Natural killer cell (primary cell): Measurements from ENCODE around the gene GATD1. TPM values are rescaled to one million over a fixed set of nuclear protein-coding genes. Genes with fewer than 3 reads are reported as not detected.

Source experiments
- ATAC-seq, 3 donors: fragments of 150-1000 bp in 2 of 3; fragments of 200-7000 bp in 1 of 3; cut with Tn5 transposase; 1 replicate in 1 of 3; 2 replicates in 2 of 3; pipeline ENCODE4 v1.10.0; 2021; ENCODE audit warnings: mild to moderate bottlenecking in 2 of 3, moderate library complexity in 2 of 3
- DNase-seq, 2 donors: peaks; one replicate each; pipeline versions ENCODE4 v3.0.0 to v3.0.0-alpha.2; 2013 to 2021; ENCODE audit warnings: mixed read lengths in 1 of 2
- H3K27ac ChIP-seq: one replicate; pipeline ENCODE4 v1.5.1; 2013; ENCODE audit warnings: mild to moderate bottlenecking, low read length
- H3K27me3 ChIP-seq: one replicate; pipeline ENCODE4 v1.6.1; 2013; ENCODE audit warnings: low read length; ENCODE audit not compliant: control insufficient read depth, insufficient read depth
- H3K36me3 ChIP-seq: one replicate; pipeline ENCODE4 v1.6.1; 2013; ENCODE audit warnings: low read length; ENCODE audit not compliant: control insufficient read depth, insufficient read depth
- H3K4me1 ChIP-seq: one replicate; pipeline ENCODE4 v1.6.1; 2013; ENCODE audit warnings: low read length; ENCODE audit not compliant: control insufficient read depth, insufficient read depth
- H3K4me3 ChIP-seq: one replicate; pipeline ENCODE4 v1.5.1; 2013; ENCODE audit warnings: low read length
- H3K9me3 ChIP-seq: one replicate; pipeline ENCODE4 v1.6.1; 2013; ENCODE audit warnings: low read length; ENCODE audit not compliant: control insufficient read depth, insufficient read depth
- H3K27ac Mint-ChIP-seq, 2 donors: one replicate each; pipeline ENCODE4 v1.8.0; 2022; ENCODE audit warnings: mild to moderate bottlenecking in 2 of 2, mixed read lengths in 2 of 2, moderate library complexity in 1 of 2
- H3K27me3 Mint-ChIP-seq, 2 donors: one replicate each; pipeline ENCODE4 v1.8.0; 2022; ENCODE audit warnings: low read depth in 2 of 2, mixed read lengths in 2 of 2
- H3K36me3 Mint-ChIP-seq: one replicate; pipeline ENCODE4 v1.8.0; 2022; ENCODE audit warnings: mixed read lengths
- H3K4me1 Mint-ChIP-seq, 2 donors: one replicate each; pipeline ENCODE4 v1.8.0; 2022; ENCODE audit warnings: mixed read lengths in 2 of 2
- H3K4me3 Mint-ChIP-seq: one replicate; pipeline ENCODE4 v1.8.0; 2022; ENCODE audit warnings: mild to moderate bottlenecking, moderate library complexity, mixed read lengths
- H3K9me3 Mint-ChIP-seq, 2 donors: one replicate each; pipeline ENCODE4 v1.8.0; 2022; ENCODE audit warnings: mixed read lengths in 2 of 2
- WGBS: methylation state at CpG from one replicate; pipeline ENCODE4 v1.1.7; 2013; ENCODE audit warnings: missing lambda C conversion rate; ENCODE audit not compliant: insufficient coverage; 5-methylcytosine and 5-hydroxymethylcytosine counted together
- intact Hi-C: fragments of 100-400 bp; cut with micrococcal nuclease; formaldehyde crosslinking; loops from one replicate; pipeline ENCODE4 v1.14.2; 2022
- total RNA-seq, 4 donors: library from RNA; stranded (reverse); fragments of 120-200 nt in 1 of 4; gene quantifications; one replicate each; pipeline versions ENCODE4 v1.2.3 to v1.2.4, GENCODE V29; 2013 to 2022
- TF ChIP-seq, protein P1 (sequence below): fragments of 200-600 bp; IDR thresholded peaks from one replicate; pipeline ENCODE4 v1.8.0; 2022; ENCODE audit warnings: antibody characterized with exemption

The GATD1 gene
- total RNA-seq, 3 donors from 2014 or later (not counting 1 experiment from before 2014, with no cell fraction given) = 40.4 to 43.1 (median 42.1) TPM

GRCh38 chr11:720017-720641 lies 57.2 kb downstream of the GATD1 start:
- H3K9me3 Mint-ChIP-seq = no peaks in the 10 kb centered on the region
- DNase-seq (no peak), ATAC-seq (no peak)
- Histone ChIP-seq H3K27ac (no peak overlapping the region), H3K36me3 (no peaks in the 10 kb centered on the region), H3K27me3 (peaks cover 21% of the 10 kb centered on the region), H3K9me3 (no peaks in the 10 kb centered on the region), H3K4me3 (no peak overlapping the region), H3K4me1 (peaks cover 24% of the 10 kb centered on the region)
- TF ChIP-seq, protein P1, sequence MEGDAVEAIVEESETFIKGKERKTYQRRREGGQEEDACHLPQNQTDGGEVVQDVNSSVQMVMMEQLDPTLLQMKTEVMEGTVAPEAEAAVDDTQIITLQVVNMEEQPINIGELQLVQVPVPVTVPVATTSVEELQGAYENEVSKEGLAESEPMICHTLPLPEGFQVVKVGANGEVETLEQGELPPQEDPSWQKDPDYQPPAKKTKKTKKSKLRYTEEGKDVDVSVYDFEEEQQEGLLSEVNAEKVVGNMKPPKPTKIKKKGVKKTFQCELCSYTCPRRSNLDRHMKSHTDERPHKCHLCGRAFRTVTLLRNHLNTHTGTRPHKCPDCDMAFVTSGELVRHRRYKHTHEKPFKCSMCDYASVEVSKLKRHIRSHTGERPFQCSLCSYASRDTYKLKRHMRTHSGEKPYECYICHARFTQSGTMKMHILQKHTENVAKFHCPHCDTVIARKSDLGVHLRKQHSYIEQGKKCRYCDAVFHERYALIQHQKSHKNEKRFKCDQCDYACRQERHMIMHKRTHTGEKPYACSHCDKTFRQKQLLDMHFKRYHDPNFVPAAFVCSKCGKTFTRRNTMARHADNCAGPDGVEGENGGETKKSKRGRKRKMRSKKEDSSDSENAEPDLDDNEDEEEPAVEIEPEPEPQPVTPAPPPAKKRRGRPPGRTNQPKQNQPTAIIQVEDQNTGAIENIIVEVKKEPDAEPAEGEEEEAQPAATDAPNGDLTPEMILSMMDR = no peak
- peaks cover 6 to 16% of the 10 kb centered on the region in 2 donors for H3K4me1 Mint-ChIP-seq
- peaks cover 7 to 26% of the 10 kb centered on the region in 2 donors for H3K27me3 Mint-ChIP-seq
- peak overlapping the region; percentile 31 for H3K4me3 Mint-ChIP-seq
- intact Hi-C loops = loop anchor here (10.0 kb wide), 2 partner anchors 65 to 105 kb away; partner anchors contain the start of gene IRF7
- H3K27ac Mint-ChIP-seq = no peak overlapping the region
- no peaks in the 10 kb centered on the region for H3K36me3 Mint-ChIP-seq
- 67% methylated on average over 35 of the region's 35 CpGs for WGBS

DNA sequence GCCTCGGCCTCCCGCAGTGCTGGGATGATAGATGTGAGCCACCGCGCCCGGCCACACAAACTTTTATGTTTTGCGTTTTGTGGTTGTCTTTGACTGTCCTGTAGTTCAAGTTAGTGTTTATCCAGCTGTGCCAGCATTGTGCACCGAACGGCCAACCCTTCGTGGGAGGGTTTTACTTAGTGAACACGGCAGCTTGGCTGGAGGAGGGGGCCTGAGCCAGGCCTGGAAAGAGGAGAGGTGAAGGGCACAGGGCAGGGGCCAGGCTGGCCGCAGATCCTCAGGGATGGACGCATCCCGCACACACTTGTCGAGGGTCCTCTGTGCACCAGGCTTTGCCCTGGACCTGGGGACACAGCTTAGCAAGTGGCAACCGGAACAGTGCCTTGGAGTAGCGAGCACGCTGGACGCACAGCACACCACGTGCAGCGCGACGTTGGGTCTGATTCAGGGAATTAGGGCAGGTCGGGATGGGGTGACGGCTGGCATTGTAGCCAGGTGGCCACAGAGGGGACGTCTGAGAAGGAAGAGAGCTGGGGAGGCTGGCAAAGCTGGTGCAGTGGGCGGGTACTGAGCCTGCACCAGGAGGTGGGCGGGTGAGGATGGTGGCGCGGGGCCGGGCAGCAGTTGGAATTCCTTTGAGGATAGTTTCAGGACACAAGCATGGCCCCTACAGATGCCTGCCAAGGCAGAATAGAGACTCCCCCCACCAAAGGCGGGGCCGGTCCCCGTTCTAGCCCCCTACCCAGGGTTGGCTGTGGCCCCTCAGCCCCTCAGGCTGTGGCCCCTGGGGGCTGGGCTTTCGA lies 57.9 kb downstream of the GATD1 start:
- no peak overlapping the region for H3K4me3 ChIP-seq
- peaks cover 6 to 16% of the 10 kb centered on the region in 2 donors for H3K4me1 Mint-ChIP-seq
- 87% methylated on average over 34 of the region's 34 CpGs for WGBS
- peaks cover 7 to 26% of the 10 kb centered on the region in 2 donors for H3K27me3 Mint-ChIP-seq
- DNase-seq (no peak), ATAC-seq (no peak)
- no peaks in the 10 kb centered on the region for H3K36me3 Mint-ChIP-seq
- H3K27ac ChIP-seq = no peak overlapping the region
- peaks cover 21% of the 10 kb centered on the region for H3K27me3 ChIP-seq
- peaks cover 24% of the 10 kb centered on the region for H3K4me1 ChIP-seq
- H3K9me3 ChIP-seq = no peaks in the 10 kb centered on the region
- H3K9me3 Mint-ChIP-seq = no peaks in the 10 kb centered on the region
- H3K27ac Mint-ChIP-seq = no peak overlapping the region
- TF ChIP-seq, protein P1 = no peak
- no peaks in the 10 kb centered on the region for H3K36me3 ChIP-seq
- peak overlapping the region; percentile 47 for H3K4me3 Mint-ChIP-seq
- intact Hi-C loops = loop anchor here (10.0 kb wide), 2 partner anchors 65 to 105 kb away; partner anchors contain the start of gene IRF7

Other genes starting within 250 kb of the GATD1 start
- gene HRAS, start 241.9 kb downstream of the GATD1 start, total RNA-seq = 10 to 100 TPM; 27.6 to 35.0 (median 30.6) TPM
- 1 to 10 TPM; 1.5 to 2.4 (median 2.2) TPM for gene LRRC56, start 240.0 kb downstream of the GATD1 start, total RNA-seq
- 1 to 10 TPM; 3.5 to 5.2 (median 5.0) TPM for gene LMNTD2, start 216.7 kb downstream of the GATD1 start, total RNA-seq
- 10 to 100 TPM; 19.0 to 21.7 (median 20.0) TPM for gene RASSF7, start 216.5 kb downstream of the GATD1 start, total RNA-seq
- gene PHRF1, start 201.0 kb downstream of the GATD1 start, total RNA-seq = 10 to 100 TPM; 46.1 to 52.0 (median 46.9) TPM
- gene IRF7, start 161.5 kb downstream of the GATD1 start, total RNA-seq = 10 to 100 TPM; 63.3 to 97.3 (median 77.3) TPM
- gene CDHR5, start 152.5 kb downstream of the GATD1 start, total RNA-seq = not detected
- not detected for gene SCT, start 150.3 kb downstream of the GATD1 start, total RNA-seq
- 1 to 10 TPM in 1 of 3 donors, under 1 TPM in 2; 0.49 to 1.2 (median 0.61) TPM for gene DRD4, start 140.2 kb downstream of the GATD1 start, total RNA-seq
- gene DEAF1, start 82.3 kb downstream of the GATD1 start, total RNA-seq = 10 to 100 TPM; 25.9 to 26.9 (median 26.8) TPM
- gene TMEM80, start 81.7 kb downstream of the GATD1 start, total RNA-seq = 10 to 100 TPM; 17.8 to 42.1 (median 33.0) TPM
- gene EPS8L2, start 71.3 kb downstream of the GATD1 start, total RNA-seq = 10 to 100 TPM in 1 of 3 donors, 1 to 10 TPM in 2; 6.9 to 10.9 (median 9.3) TPM
- gene TALDO1, start 30.0 kb downstream of the GATD1 start, total RNA-seq = 10 to 100 TPM; 46.1 to 94.8 (median 55.4) TPM
- not detected for gene CEND1, start 12.6 kb upstream of the GATD1 start, total RNA-seq
- gene SLC25A22, start 20.8 kb upstream of the GATD1 start, total RNA-seq = 10 to 100 TPM; 22.8 to 34.6 (median 31.5) TPM
- gene PIDD1, start 27.7 kb upstream of the GATD1 start, total RNA-seq = 10 to 100 TPM; 24.3 to 30.9 (median 25.2) TPM
- gene RPLP2, start 32.5 kb upstream of the GATD1 start, total RNA-seq = 1,000 to 10,000 TPM; 1,482 to 1,846 (median 1,534) TPM
- 100 to 1,000 TPM; 184 to 218 (median 201) TPM for gene PNPLA2, start 41.4 kb upstream of the GATD1 start, total RNA-seq
- 10 to 100 TPM in 1 of 3 donors, 1 to 10 TPM in 2; 3.4 to 10.1 (median 3.8) TPM for gene CRACR2B, start 50.4 kb upstream of the GATD1 start, total RNA-seq
- 10 to 100 TPM; 40.9 to 68.3 (median 52.9) TPM for gene CD151, start 55.5 kb upstream of the GATD1 start, total RNA-seq
- 10 to 100 TPM; 48.2 to 63.8 (median 61.2) TPM for gene POLR2L, start 65.0 kb upstream of the GATD1 start, total RNA-seq
- 10 to 100 TPM; 11.2 to 18.6 (median 14.6) TPM for gene TSPAN4, start 65.4 kb upstream of the GATD1 start, total RNA-seq
- gene CHID1, start 133.3 kb upstream of the GATD1 start, total RNA-seq = 10 to 100 TPM; 32.6 to 40.3 (median 33.2) TPM
- gene AP2A2, start 148.4 kb upstream of the GATD1 start, total RNA-seq = 100 to 1,000 TPM in 1 of 3 donors, 10 to 100 TPM in 2; 57.2 to 120 (median 82.9) TPM